Astrocyte (in vitro differentiated cells and primary cell): Measurements from ENCODE around the gene ARL8B.

Experiments used
- CTCF ChIP-seq: IDR thresholded peaks from 2 replicates; pipeline ENCODE4 v1.5.1; 2011; ENCODE audit warnings: low read depth, mild to moderate bottlenecking, inconsistent platforms, low read length, moderate library complexity; ENCODE audit not compliant: insufficient read depth
- EZH2 ChIP-seq: IDR thresholded peaks from 2 replicates; pipeline ENCODE4 v1.6.1; 2012; ENCODE audit warnings: mild to moderate bottlenecking, low read length, inconsistent platforms; ENCODE audit not compliant: insufficient read depth

- TF ChIP-seq CTCF (no peak), EZH2 (no peak)
Measured at GRCh38 chr3:5120446-5120845, 1.6 kb upstream of the ARL8B start.
